ENCODE measurements around the gene PDE6A.

DNA sequence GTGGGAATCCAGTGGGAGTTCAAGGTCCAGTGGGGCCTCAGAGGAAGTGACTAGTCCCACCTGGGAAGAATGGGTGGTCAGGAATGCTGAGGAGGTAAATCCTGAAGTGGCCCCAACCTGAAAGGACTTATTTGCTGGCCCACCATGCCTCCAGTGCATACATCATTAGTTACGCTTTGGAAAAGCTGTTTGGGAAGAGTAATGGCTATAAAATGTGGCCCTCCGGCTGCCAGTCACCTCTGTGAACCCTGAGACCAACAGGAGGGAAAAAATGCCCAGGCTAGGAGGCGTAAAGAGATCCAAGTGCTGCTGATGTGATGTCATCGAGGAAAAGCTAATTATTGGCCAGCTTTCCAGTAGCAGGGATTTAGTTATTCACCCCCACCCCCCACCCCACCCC is 13.3 kb upstream of the PDE6A start:
- TF ChIP-seq, protein P1, sequence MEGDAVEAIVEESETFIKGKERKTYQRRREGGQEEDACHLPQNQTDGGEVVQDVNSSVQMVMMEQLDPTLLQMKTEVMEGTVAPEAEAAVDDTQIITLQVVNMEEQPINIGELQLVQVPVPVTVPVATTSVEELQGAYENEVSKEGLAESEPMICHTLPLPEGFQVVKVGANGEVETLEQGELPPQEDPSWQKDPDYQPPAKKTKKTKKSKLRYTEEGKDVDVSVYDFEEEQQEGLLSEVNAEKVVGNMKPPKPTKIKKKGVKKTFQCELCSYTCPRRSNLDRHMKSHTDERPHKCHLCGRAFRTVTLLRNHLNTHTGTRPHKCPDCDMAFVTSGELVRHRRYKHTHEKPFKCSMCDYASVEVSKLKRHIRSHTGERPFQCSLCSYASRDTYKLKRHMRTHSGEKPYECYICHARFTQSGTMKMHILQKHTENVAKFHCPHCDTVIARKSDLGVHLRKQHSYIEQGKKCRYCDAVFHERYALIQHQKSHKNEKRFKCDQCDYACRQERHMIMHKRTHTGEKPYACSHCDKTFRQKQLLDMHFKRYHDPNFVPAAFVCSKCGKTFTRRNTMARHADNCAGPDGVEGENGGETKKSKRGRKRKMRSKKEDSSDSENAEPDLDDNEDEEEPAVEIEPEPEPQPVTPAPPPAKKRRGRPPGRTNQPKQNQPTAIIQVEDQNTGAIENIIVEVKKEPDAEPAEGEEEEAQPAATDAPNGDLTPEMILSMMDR (IDR thresholded peaks at IDR 0.05), result no peak
- no peak for TF ChIP-seq POLR2AphosphoS5 (IDR thresholded peaks at IDR 0.05; ENCODE audit: insufficient read depth in 1 of 2, low read depth in 1 of 2)
